ENCODE measurements around the gene AVPI1. TPM values are rescaled to one million over a fixed set of nuclear protein-coding genes. Genes with fewer than 3 reads are reported as not detected.

AVPI1 gene
- total and polyA plus RNA-seq, 2 of the 13 experiments (the other 11 are each of a cell fraction or from before 2014, with no cell fraction given), result 39.8 to 61.2 TPM

- TF ChIP-seq HMGXB4 (CRISPR knock-in tag; IDR thresholded peaks at IDR 0.05; ENCODE audit: borderline replicate concordance in 1 of 2, low read depth in 1 of 2) (no peak), ZSCAN30 (CRISPR knock-in tag; IDR thresholded peaks at IDR 0.05) (no peak; the same call in 1 of the 2 replicates), BORCS8-MEF2B (CRISPR knock-in tag; IDR thresholded peaks at IDR 0.05) (peak; percentile 72; the same call in 1 of the 2 replicates), PAXIP1 (CRISPR knock-in tag; conservative IDR thresholded peaks at IDR 0.05) (peak; percentile 90), ZNF660 (CRISPR knock-in tag; IDR thresholded peaks at IDR 0.05; ENCODE audit: borderline replicate concordance, low read depth) (no peak), ZNF512B (CRISPR knock-in tag; IDR thresholded peaks at IDR 0.05; ENCODE audit: borderline replicate concordance) (no peak), ZSCAN22 (CRISPR knock-in tag; IDR thresholded peaks at IDR 0.05) (no peak), DNMT3B (CRISPR knock-in tag; conservative IDR thresholded peaks at IDR 0.05) (no peak), CREB1 (IDR thresholded peaks at IDR 0.05) (no peak), CREB1 (CRISPR knock-in tag; IDR thresholded peaks at IDR 0.05) (no peak), ZNF510 (CRISPR knock-in tag; IDR thresholded peaks at IDR 0.05; ENCODE audit: low read depth) (no peak; the same call in 1 of the 2 replicates), ZNF557 (CRISPR knock-in tag; IDR thresholded peaks at IDR 0.05) (no peak), EED (CRISPR knock-in tag; IDR thresholded peaks at IDR 0.05) (no peak), UBTF (CRISPR knock-in tag; IDR thresholded peaks at IDR 0.05) (peak; percentile 69), SIN3A (IDR thresholded peaks at IDR 0.05; ENCODE audit: borderline replicate concordance, low read depth, low read length) (no peak), ZNF720 (CRISPR knock-in tag; IDR thresholded peaks at IDR 0.05) (no peak), ZNF501 (CRISPR knock-in tag; IDR thresholded peaks at IDR 0.05) (no peak)
Observed at GRCh38 chr10:97707134-97707861, 20.3 kb upstream of the AVPI1 start (continued).

All from HepG2 (cell line).